Measurements from ENCODE around the gene AUTS2. TPM values are rescaled to one million over a fixed set of nuclear protein-coding genes. Genes with fewer than 3 reads are reported as not detected.

The AUTS2 gene
- total and polyA plus RNA-seq, 10 of the 15 experiments (the other 5 are each of a cell fraction or from before 2014, with no cell fraction given), result 6.4 to 55.6 (median 21.6) TPM

DNA sequence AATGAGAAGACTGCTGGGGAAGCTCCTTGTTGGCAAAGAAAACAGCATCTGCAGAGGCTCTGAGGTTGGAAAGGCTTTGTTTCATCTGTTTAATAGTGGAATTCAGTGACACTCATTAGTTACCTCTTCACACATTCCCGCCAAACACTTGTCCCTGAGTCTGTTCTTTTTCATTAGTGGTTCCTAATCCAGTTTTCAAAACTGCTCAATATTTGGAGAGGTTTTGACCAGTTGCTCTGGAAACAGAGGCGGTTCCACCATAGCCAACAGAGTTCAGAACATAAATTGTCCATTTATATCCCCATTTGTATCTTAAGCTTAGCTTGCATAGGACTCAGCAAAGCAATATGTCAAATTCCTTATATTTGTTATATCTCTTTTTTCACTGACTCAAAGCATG, 754.6 kb downstream of the AUTS2 start:
- in situ Hi-C loops (cut with MboI) (no loop called here), intact Hi-C loops (cut with micrococcal nuclease; ENCODE audit: unreplicated experiment) (no loop called here)
- no peaks in the 10 kb centered on the region; the same call in 2 of the 3 replicates for H3K9me3 ChIP-seq (replicated peaks; ENCODE audit: control insufficient read depth, insufficient read depth, low read length)
- no peaks in the 10 kb centered on the region for H3K79me2 ChIP-seq (ENCODE audit: control insufficient read depth, insufficient read depth, low read length)
- ChIA-PET SMC1A (ENCODE audit: uncharacterized antibody, unreplicated experiment) (interaction anchor here (1.2 kb wide), 1 partner anchor 345 kb away, joined by 3 read pairs; no protein-coding TSS in a partner anchor), POLR2A (no interaction called here), CTCF (no interaction called here), RAD21 (ENCODE audit: unreplicated experiment) (no interaction called here)
- H3K27me3 ChIP-seq (replicated peaks in 1 of 2; ENCODE audit: control insufficient read depth in 2 of 2, insufficient read depth in 2 of 2, low read length in 1 of 2), result no peaks in the 10 kb centered on the region
- no peak for ATAC-seq
- no peak for FAIRE-seq
- H4K20me1 ChIP-seq (ENCODE audit: control insufficient read depth, insufficient read depth), result no peaks in the 10 kb centered on the region
- H3K9ac ChIP-seq (ENCODE audit: control insufficient read depth, insufficient read depth, low read length), result no peak overlapping the region
- no peak for DNase-seq (ENCODE audit: low read depth, low spot score)
- 17% methylated on average over 2 of the region's 2 CpGs for WGBS (ENCODE audit: insufficient coverage, insufficient replicate concordance, low lambda C conversion rate, missing lambda C conversion rate)
- H2AFZ ChIP-seq (ENCODE audit: control insufficient read depth, low read depth, low read length), result no peak overlapping the region
- TF ChIP-seq ELK1 (IDR thresholded peaks at IDR 0.05; ENCODE audit: low read depth, low read length), result no peak
- no peak overlapping the region for H3K27ac ChIP-seq (ENCODE audit: control insufficient read depth, insufficient read depth)
- no peaks in the 10 kb centered on the region for H3K36me3 ChIP-seq (ENCODE audit: control insufficient read depth in 2 of 2, insufficient read depth in 2 of 2, low read length in 1 of 2)
- peaks cover 6% of the 10 kb centered on the region for H3K4me1 ChIP-seq (ENCODE audit: control insufficient read depth, insufficient read depth, low read length)
- H3K4me3 ChIP-seq, result no peak overlapping the region
- H3K4me2 ChIP-seq (ENCODE audit: control insufficient read depth, insufficient read depth), result no peak overlapping the region
- BruUV-seq (replicated peaks), result no TSS peak

DNA sequence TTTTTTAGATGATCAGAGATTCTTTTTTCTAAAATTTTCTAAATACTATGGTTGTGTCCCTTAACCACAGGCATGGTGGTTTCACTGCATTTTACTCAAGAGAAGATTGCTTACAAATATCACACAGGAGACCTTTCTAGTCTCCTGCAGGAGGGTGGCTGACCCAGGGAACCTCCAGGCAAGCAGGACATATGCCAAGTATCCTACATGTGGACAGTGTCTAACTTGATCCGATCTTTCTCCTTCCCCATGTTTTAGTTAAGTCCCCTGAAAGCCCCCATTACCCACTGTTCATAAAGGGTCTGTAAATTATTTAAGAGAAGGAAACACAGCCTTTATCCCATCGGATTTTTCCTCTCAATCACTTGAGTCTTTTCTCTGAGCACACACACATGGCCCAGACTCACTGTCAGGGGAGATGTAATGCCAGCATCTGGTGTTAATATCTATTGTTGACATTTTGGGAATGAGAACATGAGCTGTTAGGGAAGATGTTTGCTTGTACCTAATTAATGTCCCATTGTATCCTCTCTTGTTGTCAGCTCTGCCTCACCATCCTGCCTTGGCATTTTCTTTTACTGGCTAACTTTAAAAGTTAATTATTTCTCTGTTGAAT, 755.2 kb downstream of the AUTS2 start:
- ChIA-PET CTCF (no interaction called here), POLR2A (no interaction called here), SMC1A (ENCODE audit: uncharacterized antibody, unreplicated experiment) (interaction anchor here (1.1 to 1.2 kb wide), 2 partner anchors 17 to 345 kb away, joined by 3 read pairs; no protein-coding TSS in a partner anchor), RAD21 (ENCODE audit: unreplicated experiment) (no interaction called here)
- H3K9ac ChIP-seq (ENCODE audit: control insufficient read depth, insufficient read depth, low read length), result no peak overlapping the region
- no peaks in the 10 kb centered on the region for H4K20me1 ChIP-seq (ENCODE audit: control insufficient read depth, insufficient read depth)
- peaks cover under 1% of the 10 kb centered on the region for H3K4me1 ChIP-seq (ENCODE audit: control insufficient read depth, insufficient read depth, low read length)
- H3K36me3 ChIP-seq (ENCODE audit: control insufficient read depth in 2 of 2, insufficient read depth in 2 of 2, low read length in 1 of 2), result no peaks in the 10 kb centered on the region
- H2AFZ ChIP-seq (ENCODE audit: control insufficient read depth, low read depth, low read length), result no peak overlapping the region
- H3K4me3 ChIP-seq, result no peak overlapping the region
- no peak overlapping the region for H3K27ac ChIP-seq (ENCODE audit: control insufficient read depth, insufficient read depth)
- FAIRE-seq (no peak), ATAC-seq (no peak), DNase-seq (ENCODE audit: low read depth, low spot score) (no peak)
- TF ChIP-seq SIX5 (IDR thresholded peaks at IDR 0.05; ENCODE audit: low read depth, low read length, severe bottlenecking), result no peak
- TF ChIP-seq SUZ12 (IDR thresholded peaks at IDR 0.05; ENCODE audit: unreplicated experiment), result no peak
- no peak for TF ChIP-seq ATF7 (IDR thresholded peaks at IDR 0.05; ENCODE audit: low read depth)
- TF ChIP-seq STAT3 (IDR thresholded peaks at IDR 0.05; ENCODE audit: low read depth, low read length), result no peak
- whole genome bisulfite sequencing (ENCODE audit: insufficient coverage, insufficient replicate concordance, low lambda C conversion rate, missing lambda C conversion rate), result 14% methylated on average over 2 of the region's 2 CpGs
- no peaks in the 10 kb centered on the region for H3K27me3 ChIP-seq (replicated peaks in 1 of 2; ENCODE audit: control insufficient read depth in 2 of 2, insufficient read depth in 2 of 2, low read length in 1 of 2)
- intact Hi-C loops (cut with micrococcal nuclease; ENCODE audit: unreplicated experiment) (no loop called here), in situ Hi-C loops (cut with MboI) (no loop called here)
- no peaks in the 10 kb centered on the region; the same call in 2 of the 3 replicates for H3K9me3 ChIP-seq (replicated peaks; ENCODE audit: control insufficient read depth, insufficient read depth, low read length)
- H3K4me2 ChIP-seq (ENCODE audit: control insufficient read depth, insufficient read depth), result no peak overlapping the region
- no peaks in the 10 kb centered on the region for H3K79me2 ChIP-seq (ENCODE audit: control insufficient read depth, insufficient read depth, low read length)
- BruUV-seq (replicated peaks), result no TSS peak

Data from GM12878 (cell line).